ENCODE measurements around the gene BRPF1.

The BRPF1 gene

DNA sequence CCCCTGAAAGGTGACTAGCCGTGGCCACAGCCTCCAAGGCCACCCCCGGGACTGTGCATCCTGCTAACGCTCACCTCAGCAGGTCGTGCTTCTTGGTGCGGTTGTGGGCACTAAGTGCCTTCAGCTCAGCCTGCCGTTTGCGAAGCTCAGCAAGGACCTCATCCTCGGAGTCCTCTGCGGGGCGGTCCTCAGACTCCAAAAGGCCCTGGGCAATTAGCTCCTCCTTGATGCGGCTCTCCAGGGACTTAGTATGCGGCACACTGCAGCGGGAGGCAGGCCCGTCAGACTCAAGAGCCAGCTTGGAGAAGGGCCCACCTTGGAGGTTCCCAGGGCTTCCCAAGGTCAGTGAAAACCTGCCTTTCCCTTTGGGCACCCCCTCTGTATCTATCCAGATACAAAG lies 52.4 kb downstream of the BRPF1 start:
- no peak for TF ChIP-seq TAF1 (IDR thresholded peaks at IDR 0.05; ENCODE audit: borderline replicate concordance, insufficient read depth, low read length)
- TF ChIP-seq, protein P1, sequence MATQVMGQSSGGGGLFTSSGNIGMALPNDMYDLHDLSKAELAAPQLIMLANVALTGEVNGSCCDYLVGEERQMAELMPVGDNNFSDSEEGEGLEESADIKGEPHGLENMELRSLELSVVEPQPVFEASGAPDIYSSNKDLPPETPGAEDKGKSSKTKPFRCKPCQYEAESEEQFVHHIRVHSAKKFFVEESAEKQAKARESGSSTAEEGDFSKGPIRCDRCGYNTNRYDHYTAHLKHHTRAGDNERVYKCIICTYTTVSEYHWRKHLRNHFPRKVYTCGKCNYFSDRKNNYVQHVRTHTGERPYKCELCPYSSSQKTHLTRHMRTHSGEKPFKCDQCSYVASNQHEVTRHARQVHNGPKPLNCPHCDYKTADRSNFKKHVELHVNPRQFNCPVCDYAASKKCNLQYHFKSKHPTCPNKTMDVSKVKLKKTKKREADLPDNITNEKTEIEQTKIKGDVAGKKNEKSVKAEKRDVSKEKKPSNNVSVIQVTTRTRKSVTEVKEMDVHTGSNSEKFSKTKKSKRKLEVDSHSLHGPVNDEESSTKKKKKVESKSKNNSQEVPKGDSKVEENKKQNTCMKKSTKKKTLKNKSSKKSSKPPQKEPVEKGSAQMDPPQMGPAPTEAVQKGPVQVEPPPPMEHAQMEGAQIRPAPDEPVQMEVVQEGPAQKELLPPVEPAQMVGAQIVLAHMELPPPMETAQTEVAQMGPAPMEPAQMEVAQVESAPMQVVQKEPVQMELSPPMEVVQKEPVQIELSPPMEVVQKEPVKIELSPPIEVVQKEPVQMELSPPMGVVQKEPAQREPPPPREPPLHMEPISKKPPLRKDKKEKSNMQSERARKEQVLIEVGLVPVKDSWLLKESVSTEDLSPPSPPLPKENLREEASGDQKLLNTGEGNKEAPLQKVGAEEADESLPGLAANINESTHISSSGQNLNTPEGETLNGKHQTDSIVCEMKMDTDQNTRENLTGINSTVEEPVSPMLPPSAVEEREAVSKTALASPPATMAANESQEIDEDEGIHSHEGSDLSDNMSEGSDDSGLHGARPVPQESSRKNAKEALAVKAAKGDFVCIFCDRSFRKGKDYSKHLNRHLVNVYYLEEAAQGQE (IDR thresholded peaks at IDR 0.05; ENCODE audit: insufficient read depth in 1 of 2, low read depth in 2 of 2, low read length in 2 of 2): no peak
- no peak for TF ChIP-seq SIN3A (IDR thresholded peaks at IDR 0.05; ENCODE audit: borderline replicate concordance, insufficient read depth, low read length)
- no peak for TF ChIP-seq FOXP2 (optimal IDR thresholded peaks at IDR 0.05; ENCODE audit: borderline replicate concordance, extremely low read depth, extremely low read length, insufficient read depth)
- no peak for TF ChIP-seq POLR2AphosphoS5 (IDR thresholded peaks at IDR 0.05; ENCODE audit: low read depth, low read length)

DNA sequence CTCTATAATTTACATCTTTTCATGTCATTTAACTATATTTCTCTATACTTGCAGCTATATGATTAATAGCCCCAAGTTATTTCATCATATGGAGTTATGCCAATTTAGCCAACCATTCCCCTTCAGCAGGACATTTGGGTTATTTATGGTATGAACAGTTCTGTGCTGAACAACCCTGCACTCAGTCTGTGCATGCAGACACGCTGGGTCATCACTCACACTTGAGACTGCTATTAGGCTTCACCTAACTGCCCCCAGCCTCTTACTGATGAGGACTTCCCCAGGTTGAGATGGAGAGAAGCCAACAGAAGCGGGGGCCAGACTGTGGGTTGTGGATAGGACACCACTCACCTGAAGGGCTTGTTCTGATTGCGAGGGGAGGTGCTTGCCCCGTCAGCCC lies 53.4 kb downstream of the BRPF1 start:
- TF ChIP-seq SIN3A (IDR thresholded peaks at IDR 0.05; ENCODE audit: borderline replicate concordance, insufficient read depth, low read length) (no peak), TAF1 (IDR thresholded peaks at IDR 0.05; ENCODE audit: borderline replicate concordance, insufficient read depth, low read length) (no peak), FOXP2 (optimal IDR thresholded peaks at IDR 0.05; ENCODE audit: borderline replicate concordance, extremely low read depth, extremely low read length, insufficient read depth) (no peak), POLR2AphosphoS5 (IDR thresholded peaks at IDR 0.05; ENCODE audit: low read depth, low read length) (no peak)
- TF ChIP-seq, protein P1 (IDR thresholded peaks at IDR 0.05; ENCODE audit: insufficient read depth in 1 of 2, low read depth in 2 of 2, low read length in 2 of 2): no peak

DNA sequence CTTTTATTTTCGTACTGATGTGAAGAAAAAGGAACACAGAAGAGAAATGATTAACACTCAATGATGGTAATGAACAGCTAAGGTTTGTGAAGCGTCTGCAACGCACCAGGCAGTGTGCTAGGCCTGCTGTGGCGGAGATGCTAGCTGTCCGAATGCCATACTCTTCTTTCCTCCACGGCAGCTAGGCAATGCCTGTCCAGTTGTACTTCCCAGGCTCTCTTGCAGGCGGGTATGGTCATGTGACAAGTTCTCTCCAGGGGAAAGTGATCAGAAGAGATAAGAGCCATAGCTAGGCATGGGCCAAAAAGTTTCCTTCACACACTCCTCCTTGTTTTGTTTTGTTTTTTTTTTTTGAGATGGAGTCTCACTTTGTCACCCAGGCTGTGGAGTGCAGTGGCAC lies 54.1 kb downstream of the BRPF1 start:
- TF ChIP-seq SIN3A (IDR thresholded peaks at IDR 0.05; ENCODE audit: borderline replicate concordance, insufficient read depth, low read length) (no peak), POLR2AphosphoS5 (IDR thresholded peaks at IDR 0.05; ENCODE audit: low read depth, low read length) (no peak), TAF1 (IDR thresholded peaks at IDR 0.05; ENCODE audit: borderline replicate concordance, insufficient read depth, low read length) (no peak), FOXP2 (optimal IDR thresholded peaks at IDR 0.05; ENCODE audit: borderline replicate concordance, extremely low read depth, extremely low read length, insufficient read depth) (no peak)
- TF ChIP-seq, protein P1 (IDR thresholded peaks at IDR 0.05; ENCODE audit: insufficient read depth in 1 of 2, low read depth in 2 of 2, low read length in 2 of 2): no peak

DNA sequence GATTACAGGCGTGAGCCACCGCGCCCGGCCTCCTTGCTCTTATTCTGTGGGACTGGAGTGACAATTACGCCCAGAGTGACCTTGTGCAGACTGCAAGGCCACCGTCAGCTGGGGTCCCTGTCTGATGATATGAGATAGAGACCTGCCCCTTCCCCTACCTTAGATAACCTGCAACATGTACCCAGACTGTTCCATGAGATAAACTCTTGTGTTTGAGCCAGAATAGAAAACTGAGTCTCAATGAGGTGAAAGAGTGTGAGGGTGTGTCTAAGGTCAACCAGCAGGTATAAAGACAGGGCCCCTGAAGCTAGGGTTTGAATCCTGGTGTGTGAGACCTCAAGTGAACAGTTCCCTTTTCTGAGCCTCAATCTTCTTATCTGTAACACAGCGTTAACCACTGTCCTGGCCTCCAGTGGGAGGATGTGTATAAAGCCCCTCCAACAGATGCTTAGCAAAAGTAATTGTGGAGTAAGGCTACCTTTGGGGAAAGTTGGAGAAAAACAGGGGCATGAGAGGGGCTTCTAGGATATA lies 54.7 kb downstream of the BRPF1 start:
- TF ChIP-seq SIN3A (IDR thresholded peaks at IDR 0.05; ENCODE audit: borderline replicate concordance, insufficient read depth, low read length): no peak
- TF ChIP-seq FOXP2 (optimal IDR thresholded peaks at IDR 0.05; ENCODE audit: borderline replicate concordance, extremely low read depth, extremely low read length, insufficient read depth): no peak
- no peak for TF ChIP-seq POLR2AphosphoS5 (IDR thresholded peaks at IDR 0.05; ENCODE audit: low read depth, low read length)
- no peak for TF ChIP-seq TAF1 (IDR thresholded peaks at IDR 0.05; ENCODE audit: borderline replicate concordance, insufficient read depth, low read length)
- TF ChIP-seq, protein P1 (IDR thresholded peaks at IDR 0.05; ENCODE audit: insufficient read depth in 1 of 2, low read depth in 2 of 2, low read length in 2 of 2): no peak

Measured in PFSK-1 (cell line).